Activated naive CD4-positive, alpha-beta T cell treated with anti-CD3 and anti-CD28 coated beads, Interleukin-2, amount 50 U/mL, for 16 hours (primary cell): ENCODE measurements around the gene MCMBP.
"Not testable (repeated sequence)": the region's sequence is repeated elsewhere in the genome, so short reads cannot be mapped to it uniquely, and the experiment has no call there.

Experiments
- DNase-seq: peaks from one replicate; pipeline ENCODE4 v3.0.0-alpha.2; 2020

MCMBP gene

DNA sequence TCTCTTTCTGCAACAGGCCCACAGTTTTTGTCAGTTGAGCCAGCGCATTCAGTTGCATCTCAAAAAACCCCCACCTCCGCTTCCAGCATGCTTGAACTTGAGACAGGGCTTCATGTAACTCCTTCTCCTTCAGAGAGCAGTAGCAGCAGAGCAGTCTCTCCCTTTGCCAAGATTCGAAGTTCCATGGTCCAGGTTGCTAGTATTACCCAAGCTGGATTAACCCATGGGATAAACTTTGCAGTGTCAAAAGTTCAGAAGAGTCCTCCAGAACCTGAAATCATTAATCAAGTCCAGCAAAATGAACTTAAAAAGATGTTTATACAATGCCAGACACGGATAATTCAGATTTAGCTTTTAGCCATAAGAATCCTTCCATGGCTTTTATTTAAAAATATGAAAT lies 45.2 kb downstream of the MCMBP start:
- DNase-seq, result no peak

DNA sequence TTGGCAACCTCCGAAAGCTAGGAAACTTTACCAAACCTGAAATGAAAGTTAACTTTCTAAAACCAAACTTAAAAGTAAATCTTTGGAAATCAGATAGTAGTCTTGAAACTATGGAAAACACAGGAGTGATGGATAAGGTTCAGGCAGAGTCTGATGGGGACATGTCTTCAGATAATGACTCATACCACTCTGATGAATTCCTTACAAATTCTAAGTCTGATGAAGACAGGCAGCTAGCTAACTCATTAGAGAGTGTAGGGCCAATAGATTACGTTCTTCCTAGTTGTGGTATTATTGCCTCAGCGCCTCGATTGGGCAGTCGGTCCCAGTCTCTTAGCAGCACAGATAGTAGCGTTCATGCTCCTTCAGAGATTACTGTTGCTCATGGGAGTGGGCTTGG lies 45.9 kb downstream of the MCMBP start:
- no peak for DNase-seq

DNA sequence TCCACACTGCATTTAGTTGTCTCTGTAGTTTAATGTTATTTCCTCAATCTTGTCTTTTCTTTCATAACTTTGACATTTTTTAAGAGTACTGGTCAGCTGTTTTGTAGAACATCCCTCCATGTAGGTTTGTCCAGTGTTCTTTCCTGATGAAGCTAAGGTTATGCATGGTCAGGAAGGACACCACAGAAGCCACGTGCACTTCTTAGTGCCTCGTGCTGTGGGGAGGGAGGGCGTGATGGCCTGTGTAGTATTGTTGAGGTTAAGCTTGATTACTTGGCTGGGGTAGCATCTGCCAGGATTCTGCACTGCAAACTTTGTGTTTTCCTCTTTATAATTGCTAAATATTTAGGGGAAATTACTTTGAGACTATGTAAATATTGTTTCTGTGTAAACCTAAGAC lies 48.3 kb downstream of the MCMBP start:
- no peak for DNase-seq

DNA sequence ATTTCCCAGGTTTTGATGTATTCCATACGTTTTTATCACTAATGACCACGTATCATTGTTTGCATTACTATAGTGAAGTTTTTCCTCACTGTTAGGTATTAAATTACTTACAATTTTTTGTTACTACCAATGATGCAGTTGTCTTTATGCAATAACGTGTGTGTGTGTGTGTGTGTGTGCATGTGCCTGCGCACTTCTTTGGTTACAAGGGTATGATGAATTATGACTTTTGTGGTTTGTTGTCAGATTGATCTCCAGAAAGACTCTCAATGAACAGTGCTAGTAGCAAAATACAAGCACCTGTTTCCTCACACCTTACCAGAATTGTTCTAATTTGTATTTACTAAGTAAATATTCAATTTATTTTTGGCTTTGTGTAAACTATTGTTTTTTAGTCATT lies 51.5 kb downstream of the MCMBP start:
- DNase-seq, result no peak

DNA sequence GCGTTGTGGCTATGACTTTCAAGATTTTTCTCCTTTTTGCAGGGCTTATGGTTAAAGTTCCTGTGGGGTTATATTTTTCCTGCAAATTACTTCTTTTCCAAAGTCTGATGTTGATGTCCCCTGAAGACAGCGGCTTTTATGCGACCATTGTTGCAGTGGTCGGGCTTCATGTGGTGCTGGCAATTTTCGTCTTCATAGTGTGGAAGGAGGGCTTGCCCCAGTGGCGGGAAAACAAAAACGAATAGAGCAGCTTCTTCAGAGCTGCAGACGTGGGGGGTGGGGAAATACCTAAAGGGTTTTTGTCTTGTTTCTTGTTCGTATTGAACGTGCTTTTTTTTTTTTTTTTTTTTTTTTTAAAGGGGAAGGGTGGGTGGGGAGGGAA lies 53.8 kb downstream of the MCMBP start:
- DNase-seq, result no peak

DNA sequence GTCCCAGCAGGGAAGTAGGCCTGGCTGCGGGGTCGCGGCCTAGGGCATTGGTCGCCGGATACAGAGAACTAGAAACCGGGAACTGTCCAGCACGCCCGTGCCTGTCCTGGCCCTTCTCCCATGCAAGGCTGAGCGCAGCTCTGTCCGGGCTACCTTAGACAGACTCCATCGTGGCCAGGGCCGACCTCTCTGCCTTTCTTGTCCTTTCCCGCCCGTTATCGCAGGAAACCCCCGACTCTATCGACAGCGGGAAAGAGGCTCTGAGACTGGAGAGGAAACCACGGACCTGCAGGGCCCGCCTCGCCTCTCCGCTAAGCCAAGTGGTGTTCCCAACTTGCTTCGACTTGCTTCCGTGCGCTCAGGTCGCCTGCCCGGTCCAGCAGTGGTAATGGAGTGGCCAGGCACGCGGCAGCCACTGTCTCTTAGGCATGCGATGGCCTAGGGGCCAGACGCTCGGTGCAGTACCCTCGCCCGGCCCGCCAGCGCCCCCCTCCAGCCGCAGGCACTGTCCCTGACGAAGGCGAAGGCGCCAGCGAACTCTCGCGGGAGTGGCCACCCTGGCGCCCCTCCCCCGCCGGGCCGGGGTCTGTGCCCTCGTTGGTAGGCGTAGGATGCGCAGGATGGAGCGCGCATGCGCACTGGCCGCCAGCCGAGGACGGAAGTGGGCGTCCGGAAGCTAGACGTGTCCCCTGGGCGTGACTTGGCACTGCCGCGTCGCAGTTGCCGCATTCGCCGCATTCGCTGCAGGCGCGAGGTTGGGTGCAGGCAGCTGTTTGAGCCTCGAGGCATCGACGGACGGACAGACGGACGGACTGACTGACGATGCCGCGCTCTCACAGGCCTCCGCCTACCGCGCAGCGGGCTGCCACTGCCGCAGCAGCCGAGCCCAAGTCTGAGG lies 54.4 kb downstream of the MCMBP start:
- DNase-seq, result no peak

DNA sequence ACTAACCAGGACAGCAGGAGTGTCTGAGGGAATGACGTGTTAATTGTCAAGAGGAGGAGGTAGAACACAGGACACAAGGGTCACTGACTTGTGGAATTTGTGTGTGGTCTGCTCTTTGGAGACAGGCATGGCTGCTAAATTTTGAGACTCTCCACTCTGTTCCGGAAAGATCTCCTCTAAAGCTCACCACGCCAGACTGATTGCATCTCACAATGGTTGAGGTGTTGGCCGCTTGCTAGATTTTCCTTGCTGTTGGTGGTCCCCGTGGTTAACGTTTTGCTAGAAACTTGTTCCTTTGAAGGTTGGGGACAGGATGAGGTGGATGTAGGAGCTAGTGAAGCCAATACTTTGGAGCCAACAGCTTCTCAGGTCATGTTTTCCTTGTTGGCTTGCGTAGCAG lies 57.0 kb downstream of the MCMBP start:
- DNase-seq, result no peak

DNA sequence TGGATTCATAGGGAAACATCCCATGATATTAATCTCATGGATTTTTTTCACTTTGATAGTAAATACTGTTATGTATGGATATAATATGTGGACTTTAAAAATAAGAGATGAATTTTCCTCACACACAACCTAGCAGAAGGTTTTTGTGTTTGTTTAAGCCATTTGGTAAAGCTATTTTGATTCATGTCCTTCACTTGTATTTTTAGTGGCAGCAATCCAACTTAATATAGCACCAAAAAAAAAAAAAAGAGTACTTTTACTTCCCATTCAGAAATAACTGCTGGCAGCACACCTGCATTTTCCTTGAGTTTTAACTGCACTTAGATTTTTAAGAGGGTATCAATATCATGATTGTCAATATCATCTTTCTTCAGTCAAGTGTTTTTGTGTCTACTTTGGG lies 60.0 kb downstream of the MCMBP start:
- DNase-seq, result no peak

DNA sequence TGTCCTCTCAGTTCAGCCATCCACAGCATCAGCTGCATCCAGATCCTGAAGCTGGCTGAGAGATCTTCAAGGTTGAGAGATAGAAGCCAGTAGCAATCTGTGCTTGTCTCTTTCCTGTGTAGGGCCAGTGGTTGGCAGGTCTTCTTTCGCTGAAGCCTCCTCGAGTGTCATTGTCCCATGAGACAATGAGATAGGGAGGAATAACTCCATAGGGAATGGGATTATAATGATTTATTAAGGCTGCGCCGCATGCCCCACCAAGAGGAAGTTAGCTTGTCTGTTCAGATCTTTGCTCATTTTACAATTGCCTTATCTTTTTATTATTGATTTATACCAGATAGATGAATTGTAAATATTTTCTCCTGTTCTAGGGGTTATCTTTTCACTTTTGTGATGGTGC lies 61.5 kb downstream of the MCMBP start:
- no peak for DNase-seq

DNA sequence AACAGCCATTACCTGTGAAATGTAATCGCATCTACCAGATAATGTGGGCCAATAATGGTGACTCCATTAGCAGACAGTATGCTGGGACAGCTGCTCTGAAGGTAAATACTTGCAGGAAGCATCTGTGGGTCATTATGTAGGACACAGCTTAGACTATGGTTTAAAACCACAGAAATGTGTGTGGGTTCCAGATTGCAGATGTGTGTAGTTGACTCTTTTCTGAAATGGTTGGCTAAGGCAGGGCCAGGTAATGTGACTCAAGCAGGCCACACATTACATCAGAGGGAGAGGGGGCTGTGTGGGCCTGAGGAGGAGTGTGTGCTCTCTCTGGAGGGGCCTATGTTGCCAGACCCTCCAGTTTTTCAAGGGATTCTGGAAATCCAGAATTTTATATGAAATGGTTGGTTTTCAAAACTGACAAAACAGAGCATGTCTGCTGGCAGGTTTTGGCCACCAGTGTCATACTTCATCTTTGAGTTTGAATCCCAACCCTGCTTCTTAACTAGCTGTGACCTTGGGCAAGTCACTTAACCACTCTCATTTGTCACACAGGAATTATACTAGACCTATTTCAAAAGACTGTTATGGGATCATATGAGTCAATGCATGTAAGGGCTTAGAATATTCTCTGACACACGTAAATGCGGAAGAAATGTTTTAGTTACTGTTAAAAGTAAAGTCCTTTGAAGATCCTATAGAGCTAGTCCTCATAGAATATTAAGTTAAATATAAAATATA lies 64.5 kb downstream of the MCMBP start:
- DNase-seq, result no peak

DNA sequence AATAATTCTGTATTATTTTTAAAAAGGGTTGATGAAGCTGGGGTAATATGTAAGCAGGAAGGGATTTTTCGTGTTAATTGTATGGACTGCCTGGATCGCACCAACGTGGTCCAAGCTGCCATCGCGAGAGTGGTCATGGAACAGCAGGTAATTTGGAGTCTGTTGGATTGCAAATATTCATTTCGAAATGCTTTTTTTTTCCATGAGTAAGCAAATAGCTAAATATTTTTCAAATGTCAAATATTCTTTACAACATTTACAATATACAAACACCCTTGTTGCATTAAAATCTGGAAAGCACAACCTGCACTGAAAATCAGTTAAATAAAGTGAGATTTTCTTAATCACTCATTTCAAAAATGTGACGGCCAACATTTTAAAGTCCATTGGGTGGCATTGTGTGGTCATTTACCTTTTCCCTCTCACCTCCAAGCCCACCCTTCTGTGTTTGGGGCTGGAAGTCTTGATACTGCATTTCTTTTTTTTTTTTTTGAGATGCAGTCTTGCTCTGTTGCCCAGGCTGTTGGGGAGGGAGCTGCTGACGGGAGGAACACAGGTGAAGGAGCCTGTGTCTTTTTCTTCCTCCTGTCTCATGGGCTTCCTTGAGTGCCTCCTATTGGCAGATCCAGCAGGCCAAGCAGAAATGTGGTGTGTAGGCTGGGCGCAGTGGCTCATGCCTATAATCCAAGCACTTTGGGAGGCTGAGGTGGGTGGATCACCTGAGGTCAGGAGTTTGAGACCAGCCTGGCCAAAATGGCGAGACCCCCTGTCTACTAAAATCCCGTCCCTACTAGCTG lies 66.1 kb downstream of the MCMBP start:
- no peak for DNase-seq

DNA sequence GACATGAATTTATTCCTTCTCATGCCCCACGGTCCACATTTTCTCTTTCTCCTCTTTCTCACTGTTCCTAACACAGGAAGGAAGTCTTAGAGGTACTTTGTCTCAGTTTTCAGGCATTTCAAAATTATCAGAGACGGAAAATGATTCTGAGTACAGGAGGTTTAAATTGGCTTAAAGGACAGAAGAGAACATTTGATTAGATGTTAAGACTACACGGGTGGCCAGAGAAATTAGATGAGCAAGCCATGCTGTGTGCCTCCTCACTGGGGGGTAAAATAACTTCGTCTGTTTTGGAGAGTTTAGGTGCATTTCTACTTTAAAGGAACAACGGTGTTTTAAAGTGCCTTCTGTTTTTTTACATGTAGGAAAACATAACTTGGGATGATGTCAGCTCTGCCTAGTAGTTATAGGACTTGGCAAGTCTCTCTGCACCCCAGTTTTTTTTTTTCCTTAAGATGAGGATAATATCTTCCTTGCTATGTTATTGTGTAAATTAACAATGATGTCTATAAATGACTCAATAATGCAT lies 66.9 kb downstream of the MCMBP start:
- no peak for DNase-seq

DNA sequence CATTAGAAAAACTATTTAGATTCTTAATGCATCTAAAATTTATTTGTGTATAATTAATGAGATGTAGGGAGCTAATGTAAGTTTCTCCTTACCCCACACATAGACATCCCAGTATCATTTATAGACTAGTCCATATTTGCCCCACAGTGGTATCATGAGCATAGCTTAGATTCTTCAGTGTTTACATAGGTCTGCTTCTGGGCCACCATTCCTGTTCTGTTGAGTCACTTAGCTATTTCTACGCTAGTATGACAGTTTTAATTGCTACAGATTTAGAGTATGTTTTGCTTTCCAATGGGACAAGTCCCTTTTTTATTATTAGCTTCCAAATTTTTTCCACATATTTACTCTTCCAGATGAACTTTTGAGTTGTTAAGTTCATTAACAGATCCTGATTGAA lies 69.4 kb downstream of the MCMBP start:
- DNase-seq, result no peak

DNA sequence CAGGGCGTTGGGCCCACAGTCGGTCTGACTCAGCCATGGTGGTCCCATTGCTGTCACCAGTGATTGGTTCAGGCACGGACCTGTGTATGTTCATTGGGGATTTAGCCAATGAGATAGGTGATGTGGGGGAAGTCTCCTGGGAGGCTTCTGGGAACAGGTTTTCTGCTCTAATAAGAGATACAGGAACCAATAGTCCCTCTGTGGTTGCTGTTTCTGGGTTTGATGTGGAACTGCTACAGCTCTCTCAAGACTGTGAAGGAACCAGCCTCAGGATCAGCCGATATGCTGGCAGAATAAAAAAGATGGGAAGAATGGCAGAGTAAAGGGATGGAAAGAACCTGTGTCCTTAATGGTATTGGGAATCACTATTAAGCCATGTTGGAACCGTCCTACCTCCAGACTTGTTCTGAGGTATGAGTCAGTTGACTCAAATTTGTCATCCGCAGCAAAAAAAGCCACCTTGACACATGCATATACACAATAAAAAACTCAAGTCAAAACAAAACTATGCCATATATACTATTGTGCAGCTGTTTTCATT lies 70.6 kb downstream of the MCMBP start:
- no peak for DNase-seq

DNA sequence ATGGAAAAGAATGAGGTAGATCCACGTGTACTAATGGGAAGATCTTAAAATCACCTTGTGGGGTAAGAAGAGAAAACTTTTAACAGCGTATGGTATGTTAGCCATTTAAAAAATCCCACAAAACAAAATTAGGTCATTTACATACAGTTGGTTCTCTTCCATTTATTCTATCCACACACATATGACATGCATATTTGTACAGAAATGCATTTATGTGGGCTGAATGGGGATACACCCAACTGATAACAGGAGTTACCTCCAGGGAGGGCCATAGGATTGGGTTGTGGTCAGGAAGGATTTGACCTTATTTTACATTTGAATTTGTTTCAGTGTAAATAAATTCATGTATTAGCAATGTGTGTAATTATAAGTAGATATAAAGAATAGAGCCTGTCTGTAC lies 71.5 kb downstream of the MCMBP start:
- DNase-seq, result no peak

DNA sequence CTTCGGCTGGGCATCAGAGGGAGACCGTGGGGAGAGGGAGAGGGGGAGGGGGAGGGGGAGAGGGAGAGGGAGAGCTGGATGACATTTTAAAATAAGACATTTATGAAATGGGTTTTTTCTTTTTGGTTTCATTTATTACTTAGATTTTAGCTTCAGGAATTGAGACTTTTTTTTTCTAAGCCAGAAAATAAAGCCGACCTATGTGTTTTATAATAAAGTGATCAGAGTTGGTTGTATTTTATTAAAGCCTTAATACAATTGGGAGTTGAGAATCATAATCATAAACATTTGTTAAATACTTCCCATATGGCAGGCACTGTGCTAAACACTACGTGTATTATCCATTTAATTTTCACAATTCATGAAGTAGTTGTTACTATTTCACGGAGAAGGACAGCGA lies 76.6 kb downstream of the MCMBP start:
- DNase-seq, result no peak

DNA sequence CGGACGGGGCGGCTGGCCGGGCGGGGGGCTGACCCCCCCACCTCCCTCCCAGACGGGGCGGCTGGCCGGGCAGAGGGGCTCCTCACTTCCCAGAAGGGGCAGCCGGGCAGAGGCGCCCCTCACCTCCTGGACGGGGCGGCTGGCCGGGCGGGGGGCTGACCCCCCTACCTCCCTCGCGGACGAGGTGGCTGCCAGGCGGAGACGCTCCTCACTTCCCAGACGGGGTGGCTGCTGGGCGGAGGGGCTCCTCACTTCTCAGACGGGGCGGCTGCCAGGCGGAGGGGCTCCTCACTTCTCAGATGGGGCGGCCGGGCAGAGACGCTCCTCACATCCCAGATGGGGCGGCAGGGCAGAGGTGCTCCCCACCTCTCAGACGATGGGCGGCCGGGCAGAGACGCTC lies 77.5 kb downstream of the MCMBP start:
- not testable (repeated sequence) for DNase-seq

DNA sequence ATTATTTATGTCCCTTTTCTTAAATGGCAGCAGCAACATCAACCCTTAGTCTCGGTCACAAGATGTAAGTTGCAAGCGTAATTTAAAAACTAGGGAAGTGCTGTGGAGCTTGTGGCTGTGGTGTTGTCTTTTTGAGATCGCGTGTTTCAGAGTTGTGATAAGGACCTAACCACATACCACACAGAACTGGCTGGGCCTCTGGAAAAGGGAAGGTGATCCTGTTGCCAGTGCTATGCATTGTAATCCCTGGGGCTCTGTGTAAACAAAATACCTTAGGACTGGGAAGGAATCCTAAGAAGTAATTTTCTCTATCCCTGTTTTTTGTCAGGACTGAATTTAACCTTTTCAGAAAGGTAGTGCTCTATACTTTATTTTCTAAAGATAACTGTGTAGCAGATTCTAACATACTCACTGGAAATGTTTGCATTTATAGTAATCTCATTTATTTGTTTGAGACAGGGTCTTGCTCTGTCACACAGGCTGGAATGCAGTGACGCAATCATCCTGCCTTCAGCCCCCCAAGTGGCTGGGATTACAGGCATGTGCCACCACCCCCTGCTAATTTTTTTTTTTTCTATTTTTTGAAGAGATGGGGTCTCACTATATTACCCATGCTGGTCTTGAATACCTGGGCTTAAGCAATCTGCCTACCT lies 86.4 kb downstream of the MCMBP start:
- no peak for DNase-seq

DNA sequence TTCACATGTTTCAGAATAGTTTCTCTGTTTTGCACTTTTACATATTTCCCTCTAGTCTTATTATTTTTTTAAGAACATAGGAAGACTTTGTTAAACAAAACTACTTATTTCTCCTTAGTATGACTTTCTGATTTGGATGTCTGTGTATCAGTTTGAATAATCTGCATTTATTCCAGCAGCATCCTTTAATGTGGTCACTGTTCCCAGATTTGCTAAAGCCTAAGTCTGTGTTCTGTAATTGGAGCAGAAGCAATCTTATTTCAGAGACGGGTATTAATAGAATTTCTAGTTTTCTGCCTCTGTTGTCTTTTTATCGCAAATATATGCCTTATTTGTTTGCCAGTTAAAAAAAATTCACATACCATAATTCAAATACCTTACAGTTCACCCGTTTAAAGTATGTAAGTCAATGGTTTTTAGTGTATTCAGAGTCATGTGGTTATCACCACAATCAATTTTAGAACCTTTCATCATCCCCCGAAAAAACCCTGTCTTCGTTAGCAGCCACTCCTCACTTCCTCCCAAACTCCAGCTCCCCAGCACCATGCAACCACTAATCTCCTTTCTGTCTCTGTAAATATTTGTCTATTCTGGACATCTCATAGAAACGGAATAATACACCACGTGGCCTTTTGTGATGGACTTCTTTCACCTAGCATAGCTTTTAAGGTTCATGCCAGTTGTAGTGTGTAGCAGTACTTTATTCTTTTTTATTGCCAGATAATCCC lies 88.1 kb downstream of the MCMBP start:
- no peak for DNase-seq

DNA sequence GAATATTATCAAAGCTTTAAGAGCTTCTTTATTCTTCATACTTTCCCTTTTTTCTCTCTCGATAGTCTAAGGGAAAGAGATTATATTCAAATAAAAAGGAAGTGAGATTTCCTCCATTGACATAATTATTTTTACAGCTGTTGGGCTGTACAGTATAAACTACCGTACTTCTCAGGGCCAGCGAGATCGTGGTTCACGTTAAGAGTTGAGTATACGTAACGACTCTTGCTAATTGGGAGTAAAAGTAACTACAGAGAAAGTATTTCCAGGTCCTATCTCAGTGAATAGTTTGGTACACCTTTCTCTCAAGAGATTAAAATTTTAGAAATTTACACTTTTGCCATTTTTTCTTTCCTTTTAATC lies 89.0 kb downstream of the MCMBP start:
- DNase-seq, result no peak

DNA sequence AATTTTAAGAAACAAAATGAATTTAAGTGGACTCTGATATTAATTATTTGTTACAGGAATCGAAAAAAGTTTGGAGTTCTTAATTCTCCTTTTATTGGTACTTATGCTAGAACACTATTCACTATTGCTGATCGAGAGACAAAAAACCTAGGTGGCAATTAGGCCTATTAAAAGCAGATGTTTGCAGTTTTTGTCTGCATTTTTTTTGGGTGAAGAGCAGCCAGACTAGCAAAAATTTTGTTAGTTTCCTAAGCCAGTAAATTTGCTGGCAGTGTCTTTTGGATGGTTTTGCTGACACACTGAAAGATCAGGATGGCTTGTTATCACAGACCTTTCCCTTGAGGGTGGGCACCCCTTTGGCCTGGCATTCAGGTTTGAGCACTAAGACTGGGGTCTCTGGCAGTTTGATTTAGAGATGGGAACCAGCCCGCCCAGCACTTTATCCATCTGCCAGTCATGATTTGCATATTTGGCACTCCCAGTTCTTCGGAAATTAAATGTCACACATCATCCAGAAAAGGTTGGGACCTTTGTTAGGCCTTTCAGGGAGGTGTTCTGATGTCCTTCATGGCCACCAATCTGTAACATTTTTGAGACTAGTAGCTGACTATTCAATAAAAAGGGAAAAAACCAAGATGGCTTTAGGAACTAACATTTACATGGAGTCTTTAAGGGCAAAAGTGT lies 89.5 kb downstream of the MCMBP start:
- DNase-seq, result no peak
